HEK293 (cell line): ENCODE results near the gene ZNF438.

Experiments used
- CTCF ChIA-PET: fragments of 350-600 bp; formaldehyde crosslinking; extraction: SDS; loops from one replicate; lab custom pipeline; 2021; ENCODE audit warnings: antibody characterized with exemption; lab: Yijun Ruan, JAX
- POLR2A ChIA-PET: fragments of 300-600 bp; formaldehyde crosslinking; extraction: SDS; loops from one replicate; lab custom pipeline; 2020; ENCODE audit warnings: antibody characterized with exemption, inconsistent platforms; lab: Yijun Ruan, JAX
- H3K27ac ChIP-seq: fragments of 200-500 bp; sonication (Bioruptor generic); 2 replicates; pipeline ENCODE4 v1.5.1; 2014; ENCODE audit warnings: low read depth, low read length, control low read depth, inconsistent platforms; ENCODE audit errors: extremely low read depth
- H3K36me3 ChIP-seq, 2 experiments: fragments of 200-500 bp in 1 of 2; sonication (Bioruptor generic) in 1 of 2; 1 replicate in 1 of 2; 2 replicates in 1 of 2; pipeline ENCODE4 v1.5.1; 2014 to 2017; ENCODE audit warnings: inconsistent platforms in 2 of 2, low read length in 2 of 2; ENCODE audit not compliant: control insufficient read depth in 2 of 2, insufficient read depth in 1 of 2
- H3K4me1 ChIP-seq: fragments of 200-500 bp; sonication (Bioruptor generic); 2 replicates; pipeline ENCODE4 v1.5.1; 2014; ENCODE audit warnings: mild to moderate bottlenecking, low read length, inconsistent platforms; ENCODE audit not compliant: control insufficient read depth, insufficient read depth
- H3K4me3 ChIP-seq: 2 replicates; pipeline ENCODE4 v1.5.1; 2011; ENCODE audit warnings: low read depth, mild to moderate bottlenecking, control low read depth, low read length, moderate library complexity
- H3K9me3 ChIP-seq: fragments of 200-500 bp; sonication (Bioruptor generic); 2 replicates; pipeline ENCODE4 v1.5.1; 2014; ENCODE audit warnings: low read depth, low read length, inconsistent platforms; ENCODE audit not compliant: control insufficient read depth, insufficient read depth
- GLI4 ChIP-seq: fragments of 450-650 bp; formaldehyde crosslinking; IDR thresholded peaks from 2 replicates; pipeline ENCODE4 v1.5.1; 2016; ENCODE audit warnings: missing biosample characterization, missing genetic modification characterization
- HOXA7 ChIP-seq: sonication (generic); formaldehyde crosslinking; IDR thresholded peaks from 2 replicates; pipeline ENCODE4 v1.8.1; 2022; ENCODE audit warnings: missing genetic modification reagents, borderline replicate concordance
- KLF10 ChIP-seq: fragments of 450-650 bp; IDR thresholded peaks from 2 replicates; pipeline ENCODE4 v1.5.1; 2018; ENCODE audit warnings: missing biosample characterization, mild to moderate bottlenecking, missing genetic modification characterization
- PRDM2 ChIP-seq: fragments of 450-650 bp; formaldehyde crosslinking; IDR thresholded peaks from 2 replicates; pipeline ENCODE4 v1.5.1; 2016; ENCODE audit warnings: missing biosample characterization, missing genetic modification characterization, borderline replicate concordance
- PRDM4 ChIP-seq: fragments of 450-650 bp; formaldehyde crosslinking; IDR thresholded peaks from 2 replicates; pipeline ENCODE4 v1.5.1; 2017; ENCODE audit warnings: missing biosample characterization, missing genetic modification characterization
- SCRT1 ChIP-seq: fragments of 450-650 bp; formaldehyde crosslinking; IDR thresholded peaks from 2 replicates; pipeline ENCODE4 v1.5.1; 2016; ENCODE audit warnings: missing biosample characterization, missing genetic modification characterization, borderline replicate concordance
- ZBTB21 ChIP-seq: fragments of 450-650 bp; formaldehyde crosslinking; IDR thresholded peaks from 2 replicates; pipeline ENCODE4 v1.5.1; 2017; ENCODE audit warnings: missing biosample characterization, missing genetic modification characterization
- ZBTB8A ChIP-seq: fragments of 450-650 bp; formaldehyde crosslinking; IDR thresholded peaks from 2 replicates; pipeline ENCODE4 v1.5.1; 2016; ENCODE audit warnings: missing biosample characterization, missing genetic modification characterization
- ZNF175 ChIP-seq: fragments of 450-650 bp; formaldehyde crosslinking; IDR thresholded peaks from 2 replicates; pipeline ENCODE4 v1.5.1; 2016; ENCODE audit warnings: missing biosample characterization, missing genetic modification characterization
- ZNF202 ChIP-seq: fragments of 450-650 bp; formaldehyde crosslinking; IDR thresholded peaks from 2 replicates; pipeline ENCODE4 v1.5.1; 2016; ENCODE audit warnings: missing biosample characterization, missing genetic modification characterization, borderline replicate concordance
- ZNF211 ChIP-seq: fragments of 450-650 bp; formaldehyde crosslinking; IDR thresholded peaks from 2 replicates; pipeline ENCODE4 v1.5.1; 2016; ENCODE audit warnings: low read depth, missing biosample characterization, missing genetic modification characterization
- ZNF23 ChIP-seq: fragments of 450-650 bp; formaldehyde crosslinking; IDR thresholded peaks from 2 replicates; pipeline ENCODE4 v1.5.1; 2016; ENCODE audit warnings: missing biosample characterization, missing genetic modification characterization, borderline replicate concordance
- ZNF449 ChIP-seq: fragments of 450-650 bp; formaldehyde crosslinking; IDR thresholded peaks from 2 replicates; pipeline ENCODE4 v1.5.1; 2017; ENCODE audit warnings: missing biosample characterization, mild to moderate bottlenecking, missing genetic modification characterization, moderate library complexity
- ZNF48 ChIP-seq: fragments of 450-650 bp; formaldehyde crosslinking; IDR thresholded peaks from 2 replicates; pipeline ENCODE4 v1.5.1; 2016; ENCODE audit warnings: missing biosample characterization, missing genetic modification characterization
- ZNF558 ChIP-seq: fragments of 450-650 bp; formaldehyde crosslinking; IDR thresholded peaks from 2 replicates; pipeline ENCODE4 v1.5.1; 2016; ENCODE audit warnings: missing biosample characterization, missing genetic modification characterization
- ZNF560 ChIP-seq: fragments of 450-650 bp; formaldehyde crosslinking; IDR thresholded peaks from 2 replicates; pipeline ENCODE4 v1.5.1; 2017; ENCODE audit warnings: missing biosample characterization, missing genetic modification characterization, borderline replicate concordance
- ZNF621 ChIP-seq: fragments of 450-650 bp; formaldehyde crosslinking; IDR thresholded peaks from 2 replicates; pipeline ENCODE4 v1.5.1; 2017; ENCODE audit warnings: missing biosample characterization, missing genetic modification characterization
- ZNF623 ChIP-seq: fragments of 450-650 bp; formaldehyde crosslinking; IDR thresholded peaks from 2 replicates; pipeline ENCODE4 v1.5.1; 2016; ENCODE audit warnings: missing biosample characterization, missing genetic modification characterization
- ZNF664 ChIP-seq: fragments of 450-650 bp; formaldehyde crosslinking; IDR thresholded peaks from 2 replicates; pipeline ENCODE4 v1.5.1; 2016; ENCODE audit warnings: missing biosample characterization, missing genetic modification characterization
- ZNF701 ChIP-seq: fragments of 450-650 bp; formaldehyde crosslinking; IDR thresholded peaks from 2 replicates; pipeline ENCODE4 v1.5.1; 2016; ENCODE audit warnings: missing biosample characterization, missing genetic modification characterization
- ZNF776 ChIP-seq: fragments of 450-650 bp; formaldehyde crosslinking; IDR thresholded peaks from 2 replicates; pipeline ENCODE4 v1.5.0; 2017; ENCODE audit warnings: missing biosample characterization, missing genetic modification characterization, borderline replicate concordance
- ZNF785 ChIP-seq: fragments of 450-650 bp; formaldehyde crosslinking; IDR thresholded peaks from 2 replicates; pipeline ENCODE4 v1.5.1; 2016; ENCODE audit warnings: missing biosample characterization, missing genetic modification characterization

Gene ZNF438

GRCh38 chr10:31071232-31072005 lies 39.8 kb upstream of the ZNF438 start (continued):
- TF ChIP-seq PRDM2 (tag by site-specific recombination) (no peak), ZNF623 (no peak), KLF10 (no peak), ZNF48 (tag by site-specific recombination) (no peak), ZNF449 (no peak), ZNF776 (tag by site-specific recombination) (no peak), PRDM4 (tag by site-specific recombination) (no peak)

- H3K27ac ChIP-seq: no peak overlapping the region
- TF ChIP-seq ZNF175 (tag by site-specific recombination): no peak
- no peak for TF ChIP-seq ZNF701 (tag by site-specific recombination)
- no peak for TF ChIP-seq ZNF621
- TF ChIP-seq HOXA7 (CRISPR knock-in tag): no peak
- no peak for TF ChIP-seq ZBTB21 (tag by site-specific recombination)
- no peaks in the 10 kb centered on the region for H3K36me3 ChIP-seq
- ChIA-PET POLR2A (no interaction called here), CTCF (no interaction called here)
- no peaks in the 10 kb centered on the region for H3K9me3 ChIP-seq
- no peak overlapping the region for H3K4me3 ChIP-seq
- no peaks in the 10 kb centered on the region for H3K4me1 ChIP-seq
These were observed 39.0 kb upstream of the ZNF438 start for GRCh38 chr10:31070691-31071090.

- Histone ChIP-seq H3K4me1 (no peaks in the 10 kb centered on the region), H3K36me3 (no peaks in the 10 kb centered on the region), H3K9me3 (no peaks in the 10 kb centered on the region), H3K27ac (no peak overlapping the region), H3K4me3 (no peak overlapping the region)
- ChIA-PET POLR2A (no interaction called here), CTCF (no interaction called here)
- TF ChIP-seq ZNF560 (tag by site-specific recombination): no peak
- TF ChIP-seq ZNF202: no peak
- no peak for TF ChIP-seq ZNF23 (tag by site-specific recombination)
- no peak for TF ChIP-seq SCRT1 (tag by site-specific recombination)
- TF ChIP-seq ZNF785 (tag by site-specific recombination): no peak
- TF ChIP-seq ZBTB8A (tag by site-specific recombination): no peak
- no peak for TF ChIP-seq ZNF664 (tag by site-specific recombination)
- TF ChIP-seq ZNF211: no peak
- TF ChIP-seq ZNF449: no peak
- no peak for TF ChIP-seq ZNF623
- TF ChIP-seq ZNF558 (tag by site-specific recombination): no peak
- TF ChIP-seq GLI4 (tag by site-specific recombination): no peak
These were observed 38.4 kb upstream of the ZNF438 start for GRCh38 chr10:31070025-31070424.
